Left colon (tissue), 2 donors: Measurements from ENCODE around the gene PPARGC1A. TPM values are rescaled to one million over a fixed set of nuclear protein-coding genes. Genes with fewer than 3 reads are reported as not detected.

ENCODE experiments used
- ATAC-seq: fragments of 200-7000 bp; cut with Tn5 transposase; one replicate; pipeline ENCODE4 v1.9.1; 2020; ENCODE audit warnings: mild to moderate bottlenecking, moderate library complexity
- DNase-seq, 2 donors: peaks; one replicate each; pipeline ENCODE4 v3.0.0-alpha.2; 2020
- intact Hi-C, 2 donors: fragments of 100-400 bp; cut with DNase I in 1 of 2; cut with micrococcal nuclease in 1 of 2; formaldehyde crosslinking; loops; one replicate each; pipeline versions ENCODE4 v1.11.2 to v1.14.0; 2022; cut with DNase I, micrococcal nuclease
- total RNA-seq, 2 donors: library from RNA; stranded (reverse); fragmentation: NEBNext Ultra II Directional; extraction: Animal tissue kit (Norgen Biotek cat#: 25700); gene quantifications; one replicate each; pipeline ENCODE4 v1.2.1, GENCODE V29; 2021
- donor health status: DM: no; HTN: no; CAD: no.
- donor health status: DM: yes; HTN: yes; CAD: no.

Gene PPARGC1A
- total RNA-seq, 2 donors from 2014 or later: 76.0 to 92.4 TPM

GRCh38 chr4:23915459-23916132 lies 25.7 kb upstream of the PPARGC1A start:
- intact Hi-C loops: no loop called here
- ATAC-seq (no peak), DNase-seq (no peak)

GRCh38 chr4:23911675-23912455 lies 22.0 kb upstream of the PPARGC1A start:
- intact Hi-C loops: no loop called here
- ATAC-seq (no peak), DNase-seq (no peak)

DNA sequence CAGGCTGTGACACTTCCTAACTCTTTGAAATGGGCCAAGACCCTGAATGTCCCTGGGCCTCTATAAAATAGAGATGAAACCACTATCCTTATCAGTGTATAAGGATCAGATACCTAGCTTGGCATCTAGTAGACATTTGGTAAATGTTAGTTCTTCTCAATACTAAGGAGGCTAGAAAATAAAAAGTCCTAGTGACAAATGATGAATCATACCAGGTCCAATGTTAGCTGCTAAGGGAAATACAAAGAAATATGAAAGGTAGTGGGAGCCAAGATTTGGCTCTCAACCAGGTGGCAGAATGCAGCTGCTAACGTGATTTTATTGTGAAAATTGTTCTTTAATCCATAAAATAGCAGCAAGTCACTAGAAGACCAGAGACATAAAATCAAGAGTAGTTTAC lies 19.8 kb upstream of the PPARGC1A start:
- intact Hi-C loops: no loop called here
- DNase-seq (no peak), ATAC-seq (no peak)

GRCh38 chr4:23906839-23907238 lies 17.0 kb upstream of the PPARGC1A start:
- no peak for DNase-seq
- ATAC-seq: no peak
- intact Hi-C loops: no loop called here

DNA sequence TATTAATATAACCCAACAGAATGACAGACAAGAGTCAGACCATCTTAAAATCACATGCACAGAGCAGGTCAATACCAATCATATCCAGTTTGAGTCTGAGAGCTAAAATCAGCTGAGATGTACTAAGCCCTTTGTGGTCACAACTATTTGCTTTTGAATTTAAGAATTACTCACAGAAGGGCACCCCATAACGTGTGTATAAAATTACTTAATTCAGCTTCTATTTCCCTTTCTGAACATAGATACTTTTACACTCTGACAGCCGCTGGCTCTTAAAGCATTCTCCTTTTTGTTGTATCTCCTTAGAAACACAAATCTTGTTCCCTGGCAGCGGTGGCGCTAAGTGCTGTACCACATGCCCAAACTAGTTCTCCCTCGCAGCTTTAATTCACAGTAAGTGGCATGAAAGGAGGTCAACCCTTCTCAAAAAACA lies 14.8 kb upstream of the PPARGC1A start:
- intact Hi-C loops: no loop called here
- DNase-seq (no peak), ATAC-seq (no peak)

GRCh38 chr4:23903859-23904438 lies 14.1 kb upstream of the PPARGC1A start:
- intact Hi-C loops: no loop called here
- DNase-seq (peak in 1 of 2 donors; percentile 9), ATAC-seq (peak; percentile 80)

DNA sequence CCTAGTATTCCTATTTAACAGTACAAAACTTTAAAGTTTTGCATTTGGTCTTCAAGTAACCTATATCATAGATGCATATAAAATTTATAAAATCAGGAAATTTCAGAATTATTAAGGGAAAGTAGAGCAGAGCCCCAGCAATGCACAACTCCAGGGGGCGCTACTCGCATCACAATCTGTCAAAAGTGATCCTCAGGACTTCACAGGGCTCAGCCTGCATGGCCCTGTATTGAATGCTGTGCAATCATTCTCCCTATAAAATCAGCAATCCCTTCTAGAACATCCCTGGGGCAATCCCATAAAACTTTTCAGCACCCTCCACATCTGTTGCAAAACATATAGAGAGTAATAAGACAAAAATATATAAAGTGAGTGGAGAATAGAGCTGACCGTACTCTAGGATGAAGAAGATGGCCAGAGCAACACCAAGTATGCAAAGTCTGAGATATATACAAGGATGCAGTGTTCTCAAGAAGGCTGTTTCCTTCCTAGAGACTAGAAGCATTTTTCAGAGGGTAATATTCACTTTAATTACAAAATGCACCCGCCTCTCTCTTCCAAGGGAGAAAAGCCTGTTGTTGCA lies 12.5 kb upstream of the PPARGC1A start:
- intact Hi-C loops: no loop called here
- ATAC-seq: no peak

GRCh38 chr4:23900636-23901035 lies 10.8 kb upstream of the PPARGC1A start:
- no peak for ATAC-seq
- intact Hi-C loops: no loop called here
- DNase-seq: no peak

More for the DNA sequence above, 12.5 kb upstream of the PPARGC1A start:
- no peak for DNase-seq

GRCh38 chr4:23899565-23899964 lies 9.7 kb upstream of the PPARGC1A start:
- ATAC-seq (peak; percentile 80), DNase-seq (peak in 1 of 2 donors; percentile 23)
- intact Hi-C loops: no loop called here

- ATAC-seq: no peak
- intact Hi-C loops: no loop called here
- DNase-seq: no peak
Observed at GRCh38 chr4:23897564-23898109, 7.8 kb upstream of the PPARGC1A start.

- DNase-seq (no peak), ATAC-seq (no peak)
- intact Hi-C loops: no loop called here
Observed at GRCh38 chr4:23894021-23894420, 4.2 kb upstream of the PPARGC1A start.

- intact Hi-C loops: no loop called here
- no peak for ATAC-seq
- DNase-seq: no peak
Observed at GRCh38 chr4:23891064-23891421, 1.2 kb upstream of the PPARGC1A start.

DNA sequence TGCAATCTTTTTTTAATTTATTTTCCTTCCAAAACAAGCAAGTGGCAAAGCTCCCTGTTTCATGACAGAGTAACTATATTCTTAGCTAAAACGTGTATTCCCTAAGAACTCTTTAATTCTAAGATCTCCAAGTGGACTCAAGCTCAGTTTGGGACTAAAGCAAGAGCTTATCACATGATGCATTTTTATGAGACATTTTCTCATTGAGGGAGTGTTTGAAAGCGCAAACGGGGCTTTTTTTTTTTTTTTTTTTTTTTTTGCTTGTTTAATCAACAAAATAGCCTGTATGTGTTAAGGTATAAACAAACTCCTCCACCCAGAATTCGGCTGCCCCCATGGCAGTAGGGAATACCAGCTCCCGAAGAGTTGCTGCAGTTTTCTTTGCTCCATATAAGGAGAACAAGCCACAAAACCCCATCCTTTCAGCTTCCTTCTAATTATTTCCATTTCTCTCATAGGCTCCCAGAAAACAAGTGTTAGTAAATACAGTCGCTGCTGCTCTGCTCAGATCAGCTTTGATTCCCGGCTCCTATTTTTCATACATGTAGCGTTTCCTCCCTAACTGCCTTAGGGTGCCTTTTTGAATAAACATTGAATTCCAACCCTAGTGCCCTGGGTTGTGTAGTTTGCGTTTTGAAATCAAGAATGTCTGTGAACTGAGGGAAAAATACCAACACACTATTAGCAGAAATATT lies 669 bp upstream of the PPARGC1A start:
- intact Hi-C loops: no loop called here
- ATAC-seq (peak; percentile 27), DNase-seq (peak in 1 of 2 donors; percentile 12)

- ATAC-seq (no peak), DNase-seq (no peak)
- intact Hi-C loops: no loop called here
Observed at GRCh38 chr4:23889391-23889790, 456 bp downstream of the PPARGC1A start.

- intact Hi-C loops: no loop called here
- DNase-seq (peak; percentile 28 to 38), ATAC-seq (peak; percentile 66)
Observed at GRCh38 chr4:23888421-23889319, 1.2 kb downstream of the PPARGC1A start.

DNA sequence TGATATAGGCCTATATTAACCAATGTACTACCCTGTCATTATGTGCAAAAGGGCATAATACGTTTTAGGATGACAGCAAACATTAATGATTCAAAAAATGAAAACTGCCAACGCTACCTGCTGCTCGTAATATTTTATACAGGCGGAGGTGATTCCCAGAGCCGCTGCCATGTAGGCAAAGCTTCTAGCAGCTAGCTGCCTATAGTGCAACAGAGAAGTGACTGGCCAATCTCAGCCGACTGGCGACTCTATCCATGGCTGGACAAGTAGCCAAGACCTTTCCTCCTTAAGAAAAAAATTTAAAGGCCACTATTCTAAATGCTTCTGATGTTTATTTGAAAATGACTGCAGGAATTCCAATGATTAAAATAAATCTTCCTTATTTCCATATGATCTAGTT lies 1.9 kb downstream of the PPARGC1A start:
- ATAC-seq (peak; percentile 21), DNase-seq (peak in 1 of 2 donors; percentile 39)
- intact Hi-C loops: no loop called here

DNA sequence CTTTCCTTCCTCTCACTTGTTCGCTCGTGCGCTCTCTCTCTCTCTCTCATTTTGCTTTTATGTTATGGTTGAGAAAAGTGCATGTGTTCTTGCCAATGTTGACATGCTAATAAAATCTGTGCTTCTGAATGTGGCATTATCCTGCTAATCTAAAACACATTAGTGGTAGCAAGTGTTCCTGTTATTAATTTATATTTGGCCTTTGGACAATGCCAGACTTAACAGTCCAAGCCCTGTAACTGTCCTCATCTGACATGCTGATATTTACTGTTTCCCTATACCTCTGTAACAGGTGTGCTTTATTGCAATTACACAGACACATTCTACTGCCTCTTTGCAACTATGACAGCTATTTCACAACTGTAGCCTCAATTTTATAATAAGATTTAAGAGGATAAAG lies 2.7 kb downstream of the PPARGC1A start:
- no peak for DNase-seq
- peak; percentile 14 for ATAC-seq
- intact Hi-C loops: no loop called here
